Activated CD4-positive, alpha-beta T cell treated with anti-CD3 and anti-CD28 coated beads, Interleukin-2, amount 10 ng/mL, durations not matched to agents 7 days and 5 days (primary cell): ENCODE measurements around the gene EFCAB5. TPM values are rescaled to one million over a fixed set of nuclear protein-coding genes. Genes with fewer than 3 reads are reported as not detected.
"Not testable (repeated sequence)": the region's sequence is repeated elsewhere in the genome, so short reads cannot be mapped to it uniquely, and the experiment has no call there.

Experiments
- CTCF ChIA-PET: fragments of 350-600 bp; sonication (Branson Sonifier 250); formaldehyde crosslinking; loops from one replicate; lab custom pipeline; 2021; ENCODE audit warnings: antibody characterized with exemption; lab: Charles Lee
- POLR2A ChIA-PET: fragments of 350-600 bp; sonication (Branson Sonifier 250); formaldehyde crosslinking; loops from one replicate; lab custom pipeline; 2021; ENCODE audit warnings: antibody characterized with exemption; lab: Charles Lee
- DNase-seq: peaks from one replicate; pipeline ENCODE4 v3.0.0-alpha.2; 2020
- H3K27ac Mint-ChIP-seq: one replicate; pipeline ENCODE4 v1.8.0; 2021; ENCODE audit warnings: mild to moderate bottlenecking, moderate library complexity, mixed read lengths
- H3K27me3 Mint-ChIP-seq: one replicate; pipeline ENCODE4 v1.8.0; 2021; ENCODE audit warnings: mixed read lengths
- H3K36me3 Mint-ChIP-seq: one replicate; pipeline ENCODE4 v1.8.0; 2021; ENCODE audit warnings: low read depth, mixed read lengths
- H3K4me1 Mint-ChIP-seq: one replicate; pipeline ENCODE4 v1.8.0; 2021; ENCODE audit warnings: mixed read lengths
- H3K4me3 Mint-ChIP-seq: one replicate; pipeline ENCODE4 v1.8.0; 2021; ENCODE audit warnings: mild to moderate bottlenecking, moderate library complexity, mixed read lengths
- H3K9me3 Mint-ChIP-seq: one replicate; pipeline ENCODE4 v1.8.0; 2021; ENCODE audit warnings: mixed read lengths
- total RNA-seq, 2 experiments: library from RNA; stranded (reverse); gene quantifications; one replicate each; pipeline ENCODE4 v1.2.3, GENCODE V29; 2021

Gene EFCAB5
- total RNA-seq, 2 experiments from 2014 or later: 1.1 to 1.6 TPM

- peaks cover 63% of the 10 kb centered on the region for H3K4me1 Mint-ChIP-seq
- POLR2A ChIA-PET: interaction anchor here (0.7 kb wide), 1 partner anchor 702 kb away, joined by 4 read pairs; no protein-coding TSS in a partner anchor
- H3K9me3 Mint-ChIP-seq: no peaks in the 10 kb centered on the region
These were observed 176.2 kb downstream of the EFCAB5 start for GRCh38 chr17:30117675-30118081.

GRCh38 chr17:30118635-30119034 lies 177.2 kb downstream of the EFCAB5 start:
- Mint-ChIP-seq H3K27ac (peak overlapping the region; percentile 64), H3K36me3 (peaks cover 34% of the 10 kb centered on the region), H3K4me1 (peaks cover 54% of the 10 kb centered on the region), H3K4me3 (peak overlapping the region; percentile 22)
- H3K9me3 Mint-ChIP-seq, POLR2A ChIA-PET, DNase-seq, H3K27me3 Mint-ChIP-seq: not testable (repeated sequence)
- CTCF ChIA-PET: interaction anchor here (1.2 kb wide), 1 partner anchor 14 kb away, joined by 5 read pairs; no protein-coding TSS in a partner anchor

More at GRCh38 chr17:30117675-30118081, 176.2 kb downstream of the EFCAB5 start:
- CTCF ChIA-PET: no interaction called here
- H3K4me3 Mint-ChIP-seq: peak overlapping the region; percentile 93
- peak overlapping the region; percentile 98 for H3K27ac Mint-ChIP-seq
- peaks cover 31% of the 10 kb centered on the region for H3K36me3 Mint-ChIP-seq
- no peak for DNase-seq
- H3K27me3 Mint-ChIP-seq: no peaks in the 10 kb centered on the region

DNA sequence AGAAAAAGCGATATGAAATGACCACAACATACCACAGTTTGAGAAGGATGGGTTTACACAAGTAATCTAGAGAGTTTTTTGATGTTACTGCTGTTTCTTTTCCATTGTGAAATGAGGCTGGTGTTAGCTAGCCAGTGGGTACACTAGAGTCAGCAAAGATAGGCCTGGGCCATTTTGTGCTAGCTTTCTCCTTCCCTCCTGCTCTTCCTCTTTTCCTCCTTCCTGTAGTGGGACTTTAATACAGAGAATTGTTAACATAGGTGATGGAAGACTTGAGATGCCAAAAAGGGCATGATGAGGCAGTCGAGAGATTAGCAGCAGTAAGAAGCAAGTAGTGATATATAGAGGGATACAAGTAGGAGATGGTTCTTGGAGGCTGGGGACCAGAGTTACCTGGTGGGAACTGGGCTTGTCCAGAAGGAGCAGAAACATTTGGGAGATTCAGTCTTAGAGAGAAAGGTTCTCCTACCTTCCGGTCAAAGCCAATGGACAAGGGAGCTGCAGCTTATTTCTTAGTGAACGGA lies 182.9 kb downstream of the EFCAB5 start:
- H3K36me3 Mint-ChIP-seq: peaks cover 29% of the 10 kb centered on the region
- no peaks in the 10 kb centered on the region for H3K27me3 Mint-ChIP-seq
- no peak overlapping the region for H3K27ac Mint-ChIP-seq
- ChIA-PET POLR2A (no interaction called here), CTCF (interaction anchor here (0.7 to 3.3 kb wide), 10 partner anchors 10 to 688 kb away, joined by 3 to 15 read pairs (median 4); no protein-coding TSS in a partner anchor)
- DNase-seq: no peak
- peaks cover 35% of the 10 kb centered on the region for H3K4me1 Mint-ChIP-seq
- no peak overlapping the region for H3K4me3 Mint-ChIP-seq
- H3K9me3 Mint-ChIP-seq: no peaks in the 10 kb centered on the region

- peaks cover 3% of the 10 kb centered on the region for H3K4me1 Mint-ChIP-seq
- ChIA-PET POLR2A (no interaction called here), CTCF (no interaction called here)
- no peaks in the 10 kb centered on the region for H3K9me3 Mint-ChIP-seq
- DNase-seq: no peak
- H3K27me3 Mint-ChIP-seq: no peaks in the 10 kb centered on the region
- no peak overlapping the region for H3K4me3 Mint-ChIP-seq
- peaks cover 30% of the 10 kb centered on the region for H3K36me3 Mint-ChIP-seq
- no peak overlapping the region for H3K27ac Mint-ChIP-seq
These were observed 188.7 kb downstream of the EFCAB5 start for GRCh38 chr17:30130121-30130520.

DNA sequence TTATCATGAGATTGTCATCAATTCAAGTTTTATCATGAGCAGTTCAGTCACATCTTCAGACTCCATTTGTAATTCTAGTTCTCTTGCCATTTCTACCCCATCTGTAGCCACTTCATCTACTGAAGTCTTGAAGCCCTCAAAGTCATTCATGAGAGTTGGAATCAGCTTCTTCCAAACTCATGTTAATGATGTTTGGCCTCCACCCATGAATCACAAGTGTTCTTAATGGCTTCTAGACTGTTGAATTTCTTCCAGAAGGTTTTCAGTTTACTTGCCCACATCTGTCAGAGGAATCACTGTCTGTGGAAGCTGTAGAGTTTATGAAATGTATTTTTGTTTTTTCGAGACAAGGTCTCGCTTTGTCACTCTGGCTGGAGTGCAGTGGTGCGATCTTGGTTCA lies 191.2 kb downstream of the EFCAB5 start:
- H3K27ac Mint-ChIP-seq: no peak overlapping the region
- CTCF ChIA-PET: interaction anchor here (0.6 to 1.7 kb wide), 3 partner anchors 13 to 835 kb away, joined by 3 to 5 read pairs (median 4); no protein-coding TSS in a partner anchor
- H3K4me1 Mint-ChIP-seq: peaks cover 9% of the 10 kb centered on the region
- no peaks in the 10 kb centered on the region for H3K27me3 Mint-ChIP-seq
- POLR2A ChIA-PET: no interaction called here
- H3K36me3 Mint-ChIP-seq: peaks cover 34% of the 10 kb centered on the region
- H3K4me3 Mint-ChIP-seq: no peak overlapping the region
- no peak for DNase-seq
- H3K9me3 Mint-ChIP-seq: no peaks in the 10 kb centered on the region

GRCh38 chr17:30133197-30133596 lies 191.8 kb downstream of the EFCAB5 start:
- H3K27ac Mint-ChIP-seq: no peak overlapping the region
- H3K4me1 Mint-ChIP-seq: peaks cover 14% of the 10 kb centered on the region
- no peaks in the 10 kb centered on the region for H3K27me3 Mint-ChIP-seq
- CTCF ChIA-PET: interaction anchor here (0.6 to 1.7 kb wide), 4 partner anchors 8 to 835 kb away, joined by 3 to 5 read pairs (median 4); no protein-coding TSS in a partner anchor
- POLR2A ChIA-PET: no interaction called here
- no peak for DNase-seq
- no peaks in the 10 kb centered on the region for H3K9me3 Mint-ChIP-seq
- H3K36me3 Mint-ChIP-seq: peaks cover 38% of the 10 kb centered on the region
- H3K4me3 Mint-ChIP-seq: no peak overlapping the region

GRCh38 chr17:30134551-30134950 lies 193.1 kb downstream of the EFCAB5 start:
- DNase-seq: no peak
- ChIA-PET CTCF (interaction anchor here (0.6 to 0.7 kb wide), 2 partner anchors 206 to 283 kb away, joined by 3 to 5 read pairs; no protein-coding TSS in a partner anchor), POLR2A (no interaction called here)
- H3K9me3 Mint-ChIP-seq: no peaks in the 10 kb centered on the region
- H3K4me1 Mint-ChIP-seq: peaks cover 16% of the 10 kb centered on the region
- H3K27me3 Mint-ChIP-seq: no peaks in the 10 kb centered on the region
- H3K4me3 Mint-ChIP-seq: no peak overlapping the region
- no peak overlapping the region for H3K27ac Mint-ChIP-seq
- H3K36me3 Mint-ChIP-seq: peaks cover 41% of the 10 kb centered on the region

DNA sequence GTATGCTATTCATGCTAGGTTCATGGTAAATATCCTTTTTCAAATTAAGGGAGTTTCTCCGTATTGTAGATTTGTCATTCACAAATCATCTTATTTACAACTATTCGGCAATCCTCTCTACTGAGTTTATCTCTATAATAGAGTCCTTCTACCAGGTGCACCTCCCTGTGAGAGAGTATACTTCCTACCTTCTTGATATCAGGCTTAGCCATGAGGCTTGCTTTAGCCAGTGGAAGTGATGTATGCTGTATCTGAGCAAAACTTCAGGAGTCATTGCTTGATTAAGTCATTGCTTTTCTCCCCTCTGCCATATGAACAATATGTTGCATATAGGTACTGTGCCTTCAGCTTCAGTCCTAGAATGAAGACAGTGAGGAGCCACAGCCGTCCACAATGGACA lies 195.7 kb downstream of the EFCAB5 start:
- POLR2A ChIA-PET: no interaction called here
- CTCF ChIA-PET: no interaction called here
- peaks cover 15% of the 10 kb centered on the region for H3K4me1 Mint-ChIP-seq
- no peak for DNase-seq
- H3K27me3 Mint-ChIP-seq: no peaks in the 10 kb centered on the region
- H3K4me3 Mint-ChIP-seq: no peak overlapping the region
- no peak overlapping the region for H3K27ac Mint-ChIP-seq
- H3K36me3 Mint-ChIP-seq: peaks cover 28% of the 10 kb centered on the region
- H3K9me3 Mint-ChIP-seq: no peaks in the 10 kb centered on the region

DNA sequence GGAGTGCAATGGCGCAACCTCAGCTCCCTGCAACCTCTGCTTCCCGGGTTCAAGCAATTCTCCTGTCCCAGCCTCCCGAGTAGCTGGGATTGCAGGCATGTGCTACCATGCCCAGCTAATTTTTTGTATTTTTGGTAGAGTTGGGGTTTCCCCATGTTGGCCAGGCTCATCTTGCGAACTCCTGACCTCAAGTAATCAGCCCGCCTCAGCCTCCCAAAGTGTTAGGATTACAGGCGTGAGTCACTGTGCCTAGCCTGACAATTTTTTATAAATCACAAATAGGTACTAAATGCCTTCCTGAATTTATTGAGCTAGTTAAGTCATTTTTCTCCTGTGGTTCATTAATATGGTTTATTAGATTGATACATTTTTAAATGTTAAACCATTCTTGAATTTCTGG lies 206.4 kb downstream of the EFCAB5 start:
- H3K9me3 Mint-ChIP-seq, H3K36me3 Mint-ChIP-seq, H3K4me3 Mint-ChIP-seq, DNase-seq, H3K27ac Mint-ChIP-seq, H3K27me3 Mint-ChIP-seq, H3K4me1 Mint-ChIP-seq, POLR2A ChIA-PET: not testable (repeated sequence)
- CTCF ChIA-PET: interaction anchor here (0.7 kb wide), 1 partner anchor 327 kb away, joined by 5 read pairs; no protein-coding TSS in a partner anchor

GRCh38 chr17:30148376-30148775 lies 206.9 kb downstream of the EFCAB5 start:
- Mint-ChIP-seq H3K27me3 (no peaks in the 10 kb centered on the region), H3K27ac (no peak overlapping the region), H3K4me3 (no peak overlapping the region), H3K4me1 (peaks cover 7% of the 10 kb centered on the region), H3K9me3 (no peaks in the 10 kb centered on the region), H3K36me3 (peaks cover 5% of the 10 kb centered on the region)
- ChIA-PET CTCF (interaction anchor here (0.7 kb wide), 1 partner anchor 328 kb away, joined by 5 read pairs; no protein-coding TSS in a partner anchor), POLR2A (no interaction called here)
- no peak for DNase-seq

DNA sequence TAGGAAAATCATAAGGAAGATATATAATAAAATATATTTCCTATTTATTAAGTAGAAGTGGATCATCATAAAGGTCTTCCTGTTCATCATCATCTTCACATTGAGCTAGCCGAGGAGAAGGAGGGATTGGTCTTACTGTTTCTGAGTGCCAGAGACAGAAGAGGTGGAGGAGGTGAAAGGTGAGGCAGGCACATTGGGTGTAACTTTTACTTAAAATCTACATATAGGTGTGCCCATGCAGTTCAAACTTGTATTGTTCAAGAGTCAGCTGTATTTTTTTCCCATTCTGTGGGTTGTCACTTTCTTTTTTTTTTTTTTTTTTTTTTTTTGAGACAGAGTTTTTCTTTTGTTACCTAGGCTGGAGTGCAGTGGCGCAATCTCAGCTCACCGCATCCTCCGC lies 210.0 kb downstream of the EFCAB5 start:
- Mint-ChIP-seq H3K4me1 (peaks cover 7% of the 10 kb centered on the region), H3K27me3 (no peaks in the 10 kb centered on the region), H3K4me3 (no peak overlapping the region), H3K27ac (no peak overlapping the region), H3K9me3 (no peaks in the 10 kb centered on the region), H3K36me3 (peaks cover 9% of the 10 kb centered on the region)
- CTCF ChIA-PET: interaction anchor here (0.6 to 0.8 kb wide), 2 partner anchors 89 to 203 kb away, joined by 3 to 5 read pairs; no protein-coding TSS in a partner anchor
- POLR2A ChIA-PET: no interaction called here
- DNase-seq: no peak

DNA sequence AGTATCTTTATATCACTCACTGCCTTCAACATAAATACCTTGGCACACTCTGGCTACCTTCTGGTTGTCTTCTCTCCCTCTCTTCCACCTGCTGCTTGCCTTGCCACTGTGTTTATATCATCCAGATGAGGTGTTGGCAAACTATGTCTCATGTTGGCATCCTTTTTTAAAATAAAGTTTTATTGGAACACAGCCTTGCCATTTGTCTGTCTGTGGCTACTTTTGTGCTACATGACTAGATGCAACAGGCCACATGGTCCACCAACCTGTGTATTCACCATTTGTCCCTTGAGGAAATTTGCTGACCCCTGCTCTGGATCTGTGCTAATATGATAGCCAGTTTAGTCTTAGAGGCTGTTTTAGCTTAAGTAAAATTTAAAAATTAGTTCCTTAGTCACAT lies 212.0 kb downstream of the EFCAB5 start:
- Mint-ChIP-seq H3K9me3 (peaks cover 4% of the 10 kb centered on the region), H3K4me3 (no peak overlapping the region), H3K36me3 (peaks cover 24% of the 10 kb centered on the region), H3K4me1 (peaks cover 10% of the 10 kb centered on the region), H3K27ac (no peak overlapping the region), H3K27me3 (no peaks in the 10 kb centered on the region)
- DNase-seq: no peak
- CTCF ChIA-PET: no interaction called here
- POLR2A ChIA-PET: no interaction called here

GRCh38 chr17:30155389-30155788 lies 214.0 kb downstream of the EFCAB5 start:
- peaks cover 41% of the 10 kb centered on the region for H3K36me3 Mint-ChIP-seq
- POLR2A ChIA-PET: no interaction called here
- no peak for DNase-seq
- no peaks in the 10 kb centered on the region for H3K27me3 Mint-ChIP-seq
- H3K27ac Mint-ChIP-seq: no peak overlapping the region
- H3K9me3 Mint-ChIP-seq: peaks cover 18% of the 10 kb centered on the region
- no peak overlapping the region for H3K4me3 Mint-ChIP-seq
- CTCF ChIA-PET: no interaction called here
- H3K4me1 Mint-ChIP-seq: peaks cover 14% of the 10 kb centered on the region
